Upper lobe of left lung (tissue), 4 donors: Measurements from ENCODE around the gene ATMIN.

ENCODE experiments used
- EP300 ChIP-seq, 4 donors: sonication (generic); formaldehyde crosslinking; IDR thresholded peaks; one replicate each; pipeline ENCODE4 v1.5.1; 2017; ENCODE audit warnings: antibody characterized with exemption in 4 of 4, control low read depth in 2 of 4
- POLR2A ChIP-seq, 4 donors: fragments of 450-650 bp; IDR thresholded peaks; one replicate each; pipeline ENCODE4 v1.5.1; 2016 to 2017; ENCODE audit warnings: antibody characterized with exemption in 4 of 4, mild to moderate bottlenecking in 2 of 4
- TF ChIP-seq, protein P1 (sequence below), 6 experiments: fragments of 450-650 bp in 4 of 6; fragments of 200-600 bp in 2 of 6; sonication (generic) in 2 of 6; IDR thresholded peaks; one replicate each; pipeline ENCODE4 v1.5.1; 2016 to 2019; ENCODE audit warnings: antibody characterized with exemption in 6 of 6

DNA sequence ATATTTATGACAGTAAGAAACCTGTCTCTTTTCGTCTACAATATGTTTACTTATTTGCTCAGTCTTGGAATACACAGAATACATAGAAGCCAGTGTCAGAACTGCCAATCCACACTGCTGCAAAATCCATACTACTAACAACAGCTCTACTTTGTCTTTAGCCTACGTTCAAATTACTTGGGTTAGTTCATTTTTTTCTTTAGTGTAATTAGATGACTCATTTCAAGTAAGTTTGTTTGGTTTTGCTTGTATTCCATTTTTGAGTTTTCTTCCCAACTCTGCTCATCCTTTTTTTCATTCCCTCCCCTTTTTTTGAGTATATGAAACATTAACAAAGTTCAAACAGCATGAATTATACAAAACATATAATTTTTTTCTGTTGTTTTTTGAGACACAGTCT is 45.8 kb upstream of the ATMIN start:
- TF ChIP-seq, protein P1, sequence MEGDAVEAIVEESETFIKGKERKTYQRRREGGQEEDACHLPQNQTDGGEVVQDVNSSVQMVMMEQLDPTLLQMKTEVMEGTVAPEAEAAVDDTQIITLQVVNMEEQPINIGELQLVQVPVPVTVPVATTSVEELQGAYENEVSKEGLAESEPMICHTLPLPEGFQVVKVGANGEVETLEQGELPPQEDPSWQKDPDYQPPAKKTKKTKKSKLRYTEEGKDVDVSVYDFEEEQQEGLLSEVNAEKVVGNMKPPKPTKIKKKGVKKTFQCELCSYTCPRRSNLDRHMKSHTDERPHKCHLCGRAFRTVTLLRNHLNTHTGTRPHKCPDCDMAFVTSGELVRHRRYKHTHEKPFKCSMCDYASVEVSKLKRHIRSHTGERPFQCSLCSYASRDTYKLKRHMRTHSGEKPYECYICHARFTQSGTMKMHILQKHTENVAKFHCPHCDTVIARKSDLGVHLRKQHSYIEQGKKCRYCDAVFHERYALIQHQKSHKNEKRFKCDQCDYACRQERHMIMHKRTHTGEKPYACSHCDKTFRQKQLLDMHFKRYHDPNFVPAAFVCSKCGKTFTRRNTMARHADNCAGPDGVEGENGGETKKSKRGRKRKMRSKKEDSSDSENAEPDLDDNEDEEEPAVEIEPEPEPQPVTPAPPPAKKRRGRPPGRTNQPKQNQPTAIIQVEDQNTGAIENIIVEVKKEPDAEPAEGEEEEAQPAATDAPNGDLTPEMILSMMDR (IDR thresholded peaks at IDR 0.05) = no peak
- no peak for TF ChIP-seq POLR2A (IDR thresholded peaks at IDR 0.05)
- TF ChIP-seq EP300 (IDR thresholded peaks at IDR 0.05) = no peak
